HepG2 (cell line): ENCODE measurements around the gene STAG3. TPM values are rescaled to one million over a fixed set of nuclear protein-coding genes. Genes with fewer than 3 reads are reported as not detected.
A peak's percentile ranks its signal among the peaks of the same experiment; 100 is the strongest.

Source experiments
- ATAC-seq: fragments of 200-7000 bp; cut with Tn5 transposase; 3 replicates; pipeline ENCODE4 v1.9.1; 2020; ENCODE audit warnings: mild to moderate bottlenecking, moderate library complexity
- BruUV-seq: library from RNA; stranded (reverse); fragments of 400-500 nt; replicated peaks from 2 replicates; lab custom pipeline; 2021; lab: Mats Ljungman, UMichigan
- CTCF ChIA-PET: fragments of 300-600 bp; formaldehyde crosslinking; extraction: SDS; loops from one replicate; lab custom pipeline; 2021; ENCODE audit warnings: low total read pairs, inconsistent platforms, low intra/inter-chr PET ratio; lab: Yijun Ruan, JAX
- POLR2A ChIA-PET: fragments of 350-600 bp; sonication (Branson Sonifier 250); formaldehyde crosslinking; loops from one replicate; lab custom pipeline; 2020; ENCODE audit warnings: antibody characterized with exemption, inconsistent platforms; lab: Yijun Ruan, JAX
- DNase-seq: peaks from one replicate; pipeline ENCODE4 v3.0.0-alpha.2; 2015; ENCODE audit warnings: low spot score
- FAIRE-seq: peaks from 3 replicates; lab custom pipeline; 2011; peaks lifted over from hg19 to GRCh38; lab: Jason Lieb, UNC
- H2AFZ ChIP-seq: one replicate; pipeline ENCODE4 v1.6.1; 2011; ENCODE audit warnings: low read length, inconsistent platforms
- H3K27ac ChIP-seq: fragments of 300-600 bp; 3 replicates; pipeline ENCODE4 v1.8.0; 2011; ENCODE audit warnings: mixed run types, mild to moderate bottlenecking, mixed read lengths, low read length, inconsistent platforms; ENCODE audit not compliant: insufficient read depth; ENCODE audit errors: extremely low read length
- H3K27me3 ChIP-seq, 2 experiments: fragments of 200-600 bp in 1 of 2; 2 replicates in 1 of 2; 3 replicates in 1 of 2; pipeline versions ENCODE4 v1.6.0 to v1.8.0; 2011; ENCODE audit warnings: low read length in 2 of 2, mild to moderate bottlenecking in 2 of 2, moderate library complexity in 2 of 2, inconsistent platforms in 1 of 2; ENCODE audit not compliant: insufficient read depth in 2 of 2, control insufficient read depth in 1 of 2
- H3K36me3 ChIP-seq, 2 experiments: fragments of 200-600 bp in 1 of 2; replicated peaks in 1 of 2; 2 replicates in 1 of 2; 3 replicates in 1 of 2; pipeline versions ENCODE4 v1.5.1 to v1.8.0; 2011; ENCODE audit warnings: low read length in 2 of 2, inconsistent platforms in 1 of 2; ENCODE audit not compliant: insufficient read depth in 2 of 2, control insufficient read depth in 1 of 2
- H3K4me1 ChIP-seq: 2 replicates; pipeline ENCODE4 v1.5.1; 2012; ENCODE audit warnings: low read length, inconsistent platforms; ENCODE audit not compliant: insufficient read depth
- H3K4me2 ChIP-seq: 2 replicates; pipeline ENCODE4 v1.6.0; 2011; ENCODE audit warnings: low read depth, low read length, inconsistent platforms
- H3K4me3 ChIP-seq, 3 experiments: fragments of 200-600 bp in 1 of 3; sonication (generic), shearing (Covaris generic) in 1 of 3; replicated peaks in 1 of 3; 2 replicates each; pipeline ENCODE4 v1.5.1; 2011 to 2016; ENCODE audit warnings: low read length in 3 of 3, inconsistent platforms in 2 of 3, low read depth in 2 of 3, mild to moderate bottlenecking in 2 of 3, control low read depth in 1 of 3, mixed read lengths in 1 of 3; ENCODE audit not compliant: insufficient read depth in 1 of 3
- H3K79me2 ChIP-seq: one replicate; pipeline ENCODE4 v1.6.1; 2011; ENCODE audit warnings: low read length, inconsistent platforms; ENCODE audit not compliant: insufficient read depth
- H3K9ac ChIP-seq: 2 replicates; pipeline ENCODE4 v1.6.0; 2011; ENCODE audit warnings: mild to moderate bottlenecking, low read depth, low read length, inconsistent platforms; ENCODE audit not compliant: insufficient read depth
- H3K9me3 ChIP-seq: 2 replicates; pipeline ENCODE4 v1.5.1; 2012; ENCODE audit warnings: mild to moderate bottlenecking, low read length
- H4K20me1 ChIP-seq: 2 replicates; pipeline ENCODE4 v1.6.0; 2011; ENCODE audit warnings: inconsistent platforms, mild to moderate bottlenecking, low read length, moderate library complexity; ENCODE audit not compliant: insufficient read depth
- GFI1 ChIP-seq: sonication (generic); formaldehyde crosslinking; IDR thresholded peaks from 2 replicates; pipeline ENCODE4 v1.5.0; 2020; ENCODE audit warnings: missing genetic modification reagents, mild to moderate bottlenecking, borderline replicate concordance
- IRX3 ChIP-seq: sonication (generic); formaldehyde crosslinking; IDR thresholded peaks from 2 replicates; pipeline ENCODE4 v1.8.1; 2023; ENCODE audit warnings: mild to moderate bottlenecking, low read depth, missing genetic modification reagents, borderline replicate concordance
- KMT2A ChIP-seq: sonication (generic); formaldehyde crosslinking; IDR thresholded peaks from 2 replicates; pipeline ENCODE4 v1.4.0; 2020; ENCODE audit warnings: missing genetic modification reagents
- NCOA5 ChIP-seq: sonication (generic); formaldehyde crosslinking; IDR thresholded peaks from 2 replicates; pipeline ENCODE4 v1.4.0; 2020; ENCODE audit warnings: missing genetic modification reagents
- NFYB ChIP-seq: sonication (generic); formaldehyde crosslinking; IDR thresholded peaks from 2 replicates; pipeline ENCODE4 v1.4.0; 2020; ENCODE audit warnings: missing genetic modification reagents
- POLR2G ChIP-seq: fragments of 200-400 bp; formaldehyde crosslinking; IDR thresholded peaks from 2 replicates; pipeline ENCODE4 v1.6.1; 2018; ENCODE audit warnings: mild to moderate bottlenecking, low read depth, low read length, moderate library complexity
- SIN3B ChIP-seq: fragments of 150-350 bp; IDR thresholded peaks from 2 replicates; pipeline ENCODE4 v1.6.1; 2014; ENCODE audit warnings: low read length
- SRF ChIP-seq: IDR thresholded peaks from 2 replicates; pipeline ENCODE4 v1.6.1; 2011; ENCODE audit warnings: mild to moderate bottlenecking, low read depth, low read length, moderate library complexity
- ZNF496 ChIP-seq: sonication (generic); formaldehyde crosslinking; IDR thresholded peaks from 2 replicates; pipeline ENCODE4 v1.8.1; 2023; ENCODE audit warnings: mild to moderate bottlenecking, moderate library complexity, missing genetic modification reagents; ENCODE audit not compliant: insufficient replicate concordance
- ZNF570 ChIP-seq: sonication (generic); formaldehyde crosslinking; IDR thresholded peaks from 2 replicates; pipeline ENCODE4 v1.4.0; 2020; ENCODE audit warnings: mild to moderate bottlenecking, missing genetic modification reagents, borderline replicate concordance
- ZNF768 ChIP-seq: sonication (generic); formaldehyde crosslinking; IDR thresholded peaks from 2 replicates; pipeline ENCODE4 v1.4.0; 2020; ENCODE audit warnings: missing genetic modification reagents
- ZNF792 ChIP-seq: IDR thresholded peaks from 2 replicates; pipeline ENCODE4 v1.6.1; 2016
- WGBS: methylation state at CpG from one replicate; pipeline ENCODE4 v1.1.6; 2017; ENCODE audit warnings: low lambda C conversion rate; 5-methylcytosine and 5-hydroxymethylcytosine counted together
- in situ Hi-C: cut with HindIII; loops from 2 replicates; pipeline ENCODE4 v1.10.0; 2017; ENCODE audit warnings: low pct_unique_long_range_greater_than_20kb; ENCODE audit not compliant: extremely low pct_ligation_motif_present
- intact Hi-C: fragments of 100-400 bp; cut with micrococcal nuclease; formaldehyde crosslinking; loops from one replicate; pipeline ENCODE4 v1.10.0; 2022; ENCODE audit not compliant: unreplicated experiment
- polyA plus RNA-seq, 8 experiments: library from polyadenylated mRNA; depleted of rRNA in 3 of 8; stranded (reverse) in 7 of 8; unstranded in 1 of 8; fragments of >200 nt; fragmentation: Illumina TruSeq in 4 of 8; extraction: Trizol in 4 of 8; gene quantifications; 2 replicates each; pipeline versions ENCODE4 v1.2.1 to v1.2.3, GENCODE V29; 2011 to 2016; ENCODE audit warnings: low read depth in 4 of 8, missing spikeins in 1 of 8, mixed read lengths in 1 of 8; ENCODE audit not compliant: insufficient read depth in 1 of 8
- total RNA-seq, 5 experiments: library from RNA; depleted of rRNA; stranded (reverse); fragments of >200 nt; fragmentation: Illumina TruSeq; extraction: Trizol; gene quantifications; 2 replicates each; pipeline ENCODE4 v1.2.3, GENCODE V29; 2016; ENCODE audit warnings: low read depth in 1 of 5
- TF ChIP-seq, protein P1 (sequence below): IDR thresholded peaks from 2 replicates; pipeline ENCODE4 v1.6.1; 2012; ENCODE audit warnings: low read length, improper control_type of control experiment
- TF ChIP-seq, protein P2 (sequence below): sonication (generic); formaldehyde crosslinking; IDR thresholded peaks from 2 replicates; pipeline ENCODE4 v1.8.0; 2022; ENCODE audit warnings: mild to moderate bottlenecking, missing genetic modification reagents; ENCODE audit not compliant: insufficient replicate concordance
- TF ChIP-seq, protein P3 (sequence below): sonication (generic); formaldehyde crosslinking; IDR thresholded peaks from 2 replicates; pipeline ENCODE4 v1.5.0; 2020; ENCODE audit warnings: missing genetic modification reagents, mild to moderate bottlenecking, borderline replicate concordance
- TF ChIP-seq, protein P4 (sequence below): sonication (generic); formaldehyde crosslinking; IDR thresholded peaks from 2 replicates; pipeline ENCODE4 v1.9.0; 2021; ENCODE audit warnings: missing genetic modification reagents, mild to moderate bottlenecking, borderline replicate concordance

Gene STAG3
- total and polyA plus RNA-seq, 2 of the 13 experiments (the other 11 are each of a cell fraction or from before 2014, with no cell fraction given): 0.09 to 0.33 TPM

DNA sequence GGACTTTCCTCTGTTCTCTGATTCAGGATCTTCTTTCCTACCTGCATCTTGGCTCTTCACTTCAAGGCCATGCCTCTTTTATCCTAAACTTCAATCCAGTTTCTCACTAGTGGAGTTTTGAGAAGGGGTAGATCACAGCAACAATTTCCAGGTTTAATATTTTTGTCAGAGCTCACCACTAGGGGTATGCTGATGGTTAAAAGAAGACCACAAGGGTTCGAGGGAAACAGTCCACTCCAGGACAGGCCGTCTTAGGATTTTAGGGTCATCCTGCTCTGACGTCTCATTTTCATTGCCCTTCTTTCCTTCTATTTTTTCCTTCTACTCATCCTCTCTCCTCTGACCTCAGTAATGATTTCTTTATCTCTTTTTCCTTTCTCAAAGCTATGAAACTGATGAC is 11.3 kb downstream of the STAG3 start:
- Histone ChIP-seq H3K4me3 (no peak overlapping the region), H3K27ac (no peak overlapping the region), H3K9ac (no peak overlapping the region), H4K20me1 (no peaks in the 10 kb centered on the region), H3K4me1 (peaks cover 8% of the 10 kb centered on the region; the same call in 1 of the 2 replicates), H3K36me3 (no peaks in the 10 kb centered on the region), H3K79me2 (no peaks in the 10 kb centered on the region), H3K27me3 (peaks cover 1 to 4% of the 10 kb centered on the region in 2 experiments; a peak in 2 of 5 replicates), H3K4me2 (no peak overlapping the region), H3K9me3 (no peaks in the 10 kb centered on the region), H2AFZ (no peak overlapping the region)
- no TSS peak for BruUV-seq
- FAIRE-seq: no peak
- ChIA-PET CTCF (interaction anchor here (0.6 to 2.0 kb wide), 2 partner anchors 56 to 156 kb away, joined by 3 to 6 read pairs; no protein-coding TSS in a partner anchor), POLR2A (no interaction called here)
- in situ Hi-C loops (no loop called here), intact Hi-C loops (no loop called here)
- 2% methylated on average over 3 of the region's 3 CpGs for WGBS
- no peak for DNase-seq
- peak; percentile 65 for ATAC-seq
- TF ChIP-seq NCOA5 (CRISPR knock-in tag) (no peak), ZNF496 (CRISPR knock-in tag) (no peak), ZNF768 (CRISPR knock-in tag) (no peak), SRF (no peak), POLR2G (no peak), ZNF570 (CRISPR knock-in tag) (no peak), GFI1 (CRISPR knock-in tag) (no peak), IRX3 (CRISPR knock-in tag) (no peak), KMT2A (CRISPR knock-in tag) (no peak), SIN3B (no peak), ZNF792 (CRISPR knock-in tag) (no peak), NFYB (CRISPR knock-in tag) (no peak)
- TF ChIP-seq, protein P1, sequence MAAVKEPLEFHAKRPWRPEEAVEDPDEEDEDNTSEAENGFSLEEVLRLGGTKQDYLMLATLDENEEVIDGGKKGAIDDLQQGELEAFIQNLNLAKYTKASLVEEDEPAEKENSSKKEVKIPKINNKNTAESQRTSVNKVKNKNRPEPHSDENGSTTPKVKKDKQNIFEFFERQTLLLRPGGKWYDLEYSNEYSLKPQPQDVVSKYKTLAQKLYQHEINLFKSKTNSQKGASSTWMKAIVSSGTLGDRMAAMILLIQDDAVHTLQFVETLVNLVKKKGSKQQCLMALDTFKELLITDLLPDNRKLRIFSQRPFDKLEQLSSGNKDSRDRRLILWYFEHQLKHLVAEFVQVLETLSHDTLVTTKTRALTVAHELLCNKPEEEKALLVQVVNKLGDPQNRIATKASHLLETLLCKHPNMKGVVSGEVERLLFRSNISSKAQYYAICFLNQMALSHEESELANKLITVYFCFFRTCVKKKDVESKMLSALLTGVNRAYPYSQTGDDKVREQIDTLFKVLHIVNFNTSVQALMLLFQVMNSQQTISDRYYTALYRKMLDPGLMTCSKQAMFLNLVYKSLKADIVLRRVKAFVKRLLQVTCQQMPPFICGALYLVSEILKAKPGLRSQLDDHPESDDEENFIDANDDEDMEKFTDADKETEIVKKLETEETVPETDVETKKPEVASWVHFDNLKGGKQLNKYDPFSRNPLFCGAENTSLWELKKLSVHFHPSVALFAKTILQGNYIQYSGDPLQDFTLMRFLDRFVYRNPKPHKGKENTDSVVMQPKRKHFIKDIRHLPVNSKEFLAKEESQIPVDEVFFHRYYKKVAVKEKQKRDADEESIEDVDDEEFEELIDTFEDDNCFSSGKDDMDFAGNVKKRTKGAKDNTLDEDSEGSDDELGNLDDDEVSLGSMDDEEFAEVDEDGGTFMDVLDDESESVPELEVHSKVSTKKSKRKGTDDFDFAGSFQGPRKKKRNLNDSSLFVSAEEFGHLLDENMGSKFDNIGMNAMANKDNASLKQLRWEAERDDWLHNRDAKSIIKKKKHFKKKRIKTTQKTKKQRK: no peak
- TF ChIP-seq, protein P2, sequence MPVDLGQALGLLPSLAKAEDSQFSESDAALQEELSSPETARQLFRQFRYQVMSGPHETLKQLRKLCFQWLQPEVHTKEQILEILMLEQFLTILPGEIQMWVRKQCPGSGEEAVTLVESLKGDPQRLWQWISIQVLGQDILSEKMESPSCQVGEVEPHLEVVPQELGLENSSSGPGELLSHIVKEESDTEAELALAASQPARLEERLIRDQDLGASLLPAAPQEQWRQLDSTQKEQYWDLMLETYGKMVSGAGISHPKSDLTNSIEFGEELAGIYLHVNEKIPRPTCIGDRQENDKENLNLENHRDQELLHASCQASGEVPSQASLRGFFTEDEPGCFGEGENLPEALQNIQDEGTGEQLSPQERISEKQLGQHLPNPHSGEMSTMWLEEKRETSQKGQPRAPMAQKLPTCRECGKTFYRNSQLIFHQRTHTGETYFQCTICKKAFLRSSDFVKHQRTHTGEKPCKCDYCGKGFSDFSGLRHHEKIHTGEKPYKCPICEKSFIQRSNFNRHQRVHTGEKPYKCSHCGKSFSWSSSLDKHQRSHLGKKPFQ (CRISPR knock-in tag): no peak
- TF ChIP-seq, protein P3, sequence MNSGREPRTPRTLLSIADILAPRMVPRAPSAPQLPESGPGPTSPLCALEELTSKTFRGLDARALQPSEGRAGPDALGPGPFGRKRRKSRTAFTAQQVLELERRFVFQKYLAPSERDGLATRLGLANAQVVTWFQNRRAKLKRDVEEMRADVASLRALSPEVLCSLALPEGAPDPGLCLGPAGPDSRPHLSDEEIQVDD (CRISPR knock-in tag): no peak
- TF ChIP-seq, protein P4, sequence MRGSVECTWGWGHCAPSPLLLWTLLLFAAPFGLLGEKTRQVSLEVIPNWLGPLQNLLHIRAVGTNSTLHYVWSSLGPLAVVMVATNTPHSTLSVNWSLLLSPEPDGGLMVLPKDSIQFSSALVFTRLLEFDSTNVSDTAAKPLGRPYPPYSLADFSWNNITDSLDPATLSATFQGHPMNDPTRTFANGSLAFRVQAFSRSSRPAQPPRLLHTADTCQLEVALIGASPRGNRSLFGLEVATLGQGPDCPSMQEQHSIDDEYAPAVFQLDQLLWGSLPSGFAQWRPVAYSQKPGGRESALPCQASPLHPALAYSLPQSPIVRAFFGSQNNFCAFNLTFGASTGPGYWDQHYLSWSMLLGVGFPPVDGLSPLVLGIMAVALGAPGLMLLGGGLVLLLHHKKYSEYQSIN (CRISPR knock-in tag): no peak
